K562 (cell line): ENCODE results near the gene CDYL. TPM values are rescaled to one million over a fixed set of nuclear protein-coding genes. Genes with fewer than 3 reads are reported as not detected.

Experiments
- ATAC-seq: fragments of 200-7000 bp; cut with Tn5 transposase; 3 replicates; pipeline ENCODE4 v1.9.1; 2020; ENCODE audit warnings: moderate library complexity
- Bru-seq: library from RNA; stranded (reverse); fragments of 400-500 nt; gene quantifications from one replicate; lab custom pipeline; 2021; lab: Mats Ljungman, UMichigan
- BruChase-seq, 2 experiments: library from RNA; stranded (reverse); fragments of 400-500 nt; gene quantifications; one replicate each; lab custom pipeline; 2021; lab: Mats Ljungman, UMichigan
- BruUV-seq: library from RNA; stranded (reverse); fragments of 400-500 nt; replicated peaks from 2 replicates; lab custom pipeline; 2021; lab: Mats Ljungman, UMichigan
- CTCF ChIA-PET: fragments of 300-600 bp; formaldehyde crosslinking; extraction: SDS; loops from one replicate; lab custom pipeline; 2021; ENCODE audit warnings: low intra/inter-chr PET ratio; lab: Yijun Ruan, JAX
- POLR2A ChIA-PET: fragments of 300-600, 350-650 bp; sonication (Branson Sonifier 250); formaldehyde crosslinking; extraction: SDS; loops from one replicate; lab custom pipeline; 2021; ENCODE audit warnings: antibody characterized with exemption, inconsistent platforms; lab: Yijun Ruan, JAX
- DNase-seq, 4 experiments: peaks; one replicate each; pipeline versions ENCODE4 v3.0.0 to v3.0.0-alpha.2; 2011 to 2018; ENCODE audit warnings: low spot score in 3 of 4, mixed read lengths in 3 of 4; ENCODE audit errors: extremely low read depth in 1 of 4
- FAIRE-seq: peaks from 2 replicates; lab custom pipeline; 2011; peaks lifted over from hg19 to GRCh38; lab: Jason Lieb, UNC
- H2AFZ ChIP-seq: 2 replicates; pipeline ENCODE4 v1.6.0; 2011; ENCODE audit warnings: low read depth, low read length, control low read depth, inconsistent platforms
- H3K27ac ChIP-seq: fragments of 200-600 bp; 3 replicates; pipeline ENCODE4 v1.8.0; 2011; ENCODE audit warnings: low read depth, mild to moderate bottlenecking, control low read depth, inconsistent platforms, low read length, moderate library complexity, mixed read lengths; ENCODE audit errors: extremely low read depth
- H3K27me3 ChIP-seq, 2 experiments: fragments of 300-600 bp in 1 of 2; 2 replicates in 1 of 2; 3 replicates in 1 of 2; pipeline versions ENCODE4 v1.6.0 to v1.8.0; 2011; ENCODE audit warnings: inconsistent platforms in 2 of 2, low read length in 2 of 2, mild to moderate bottlenecking in 1 of 2, mixed read lengths in 1 of 2, moderate library complexity in 1 of 2; ENCODE audit not compliant: control insufficient read depth in 2 of 2, insufficient read depth in 2 of 2
- H3K36me3 ChIP-seq: fragments of 300-600 bp; 3 replicates; pipeline ENCODE4 v1.8.0; 2011; ENCODE audit warnings: mild to moderate bottlenecking, low read length, inconsistent platforms; ENCODE audit not compliant: control insufficient read depth, insufficient read depth
- H3K4me1 ChIP-seq, 2 experiments: fragments of 200-600 bp in 1 of 2; replicated peaks in 1 of 2; 2 replicates in 1 of 2; 3 replicates in 1 of 2; pipeline versions ENCODE4 v1.5.1 to v1.8.0; 2011; ENCODE audit warnings: inconsistent platforms in 2 of 2, low read length in 2 of 2, mild to moderate bottlenecking in 1 of 2, mixed read lengths in 1 of 2, moderate library complexity in 1 of 2; ENCODE audit not compliant: control insufficient read depth in 2 of 2, insufficient read depth in 2 of 2
- H3K4me2 ChIP-seq: 2 replicates; pipeline ENCODE4 v1.6.1; 2011; ENCODE audit warnings: low read length, control low read depth, inconsistent platforms, mixed read lengths; ENCODE audit not compliant: insufficient read depth
- H3K4me3 ChIP-seq: fragments of 200-600 bp; sonication (generic), shearing (Covaris generic); 2 replicates; pipeline ENCODE4 v1.5.1; 2016; ENCODE audit warnings: control low read depth, inconsistent platforms
- H3K79me2 ChIP-seq: fragments of 200-600 bp; 3 replicates; pipeline ENCODE4 v1.8.0; 2011; ENCODE audit warnings: low read length, inconsistent platforms; ENCODE audit not compliant: control insufficient read depth, insufficient read depth
- H3K9ac ChIP-seq, 2 experiments: 2 replicates each; pipeline versions ENCODE4 v1.6.0 to v1.6.1; 2011; ENCODE audit warnings: low read depth in 2 of 2, low read length in 2 of 2, control low read depth in 1 of 2, inconsistent platforms in 1 of 2, mild to moderate bottlenecking in 1 of 2, mixed read lengths in 1 of 2; ENCODE audit not compliant: insufficient read depth in 1 of 2
- H3K9me1 ChIP-seq: one replicate; pipeline ENCODE4 v1.6.0; 2011; ENCODE audit warnings: inconsistent platforms, mild to moderate bottlenecking, low read length, moderate library complexity; ENCODE audit not compliant: control insufficient read depth, insufficient read depth
- H3K9me3 ChIP-seq: replicated peaks from 2 replicates; pipeline ENCODE4 v1.5.1; 2011; ENCODE audit warnings: low read depth, low read length, inconsistent platforms; ENCODE audit not compliant: control insufficient read depth, insufficient read depth
- H4K20me1 ChIP-seq: replicated peaks from 2 replicates; pipeline ENCODE4 v1.6.1; 2011; ENCODE audit warnings: low read length, inconsistent platforms, mixed read lengths; ENCODE audit not compliant: control insufficient read depth, insufficient read depth
- ATF7 ChIP-seq: fragments of 450-650 bp; IDR thresholded peaks from 2 replicates; pipeline ENCODE4 v1.7.1; 2014; ENCODE audit warnings: mild to moderate bottlenecking, moderate library complexity
- MYC ChIP-seq, 2 experiments: fragments of 250-450 bp in 1 of 2; sonication (Bioruptor Pico) in 1 of 2; IDR thresholded peaks; 2 replicates each; pipeline versions ENCODE4 v1.5.1 to v1.6.1; 2012 to 2021; ENCODE audit warnings: low read depth in 2 of 2, borderline replicate concordance in 1 of 2, improper control_type of control experiment in 1 of 2, low read length in 1 of 2, mild to moderate bottlenecking in 1 of 2, moderate library complexity in 1 of 2
- TBP ChIP-seq: optimal IDR thresholded peaks from 2 replicates; pipeline ENCODE3; 2011; ENCODE audit warnings: low read depth, low read length, improper control_type of control experiment
- TOE1 ChIP-seq, 2 experiments: fragments of 450-650 bp in 1 of 2; sonication (generic) in 1 of 2; formaldehyde crosslinking in 1 of 2; IDR thresholded peaks; 2 replicates each; pipeline versions ENCODE4 v1.7.1 to v1.8.0; 2016 to 2022; ENCODE audit warnings: borderline replicate concordance in 2 of 2, mild to moderate bottlenecking in 2 of 2, antibody characterized with exemption in 1 of 2, inconsistent platforms in 1 of 2, low read depth in 1 of 2, missing genetic modification reagents in 1 of 2, moderate library complexity in 1 of 2
- YY1 ChIP-seq, 3 experiments: IDR thresholded peaks; 2 replicates each; pipeline ENCODE4 v1.6.1; 2011; ENCODE audit warnings: low read length in 2 of 3, mild to moderate bottlenecking in 2 of 3, moderate library complexity in 2 of 3, borderline replicate concordance in 1 of 3, control low read depth in 1 of 3, low read depth in 1 of 3; ENCODE audit not compliant: insufficient read depth in 3 of 3, insufficient replicate concordance in 2 of 3, control insufficient read depth in 1 of 3, insufficient read length in 1 of 3; ENCODE audit errors: extremely low read depth in 1 of 3
- ZNF12 ChIP-seq: sonication (generic); formaldehyde crosslinking; IDR thresholded peaks from 2 replicates; pipeline ENCODE4 v1.4.0; 2020; ENCODE audit warnings: mild to moderate bottlenecking, missing genetic modification reagents
- ZNF175 ChIP-seq: fragments of 200-800 bp; sonication (Bioruptor generic); IDR thresholded peaks from 2 replicates; pipeline ENCODE4 v1.6.1; 2016; ENCODE audit warnings: low read depth, mild to moderate bottlenecking, missing genetic modification characterization, missing compliant biosample characterization
- ZNF609 ChIP-seq: sonication (generic); formaldehyde crosslinking; IDR thresholded peaks from 2 replicates; pipeline ENCODE4 v1.8.1; 2023; ENCODE audit warnings: missing genetic modification reagents, mild to moderate bottlenecking, borderline replicate concordance
- ZNF766 ChIP-seq: fragments of 200-800 bp; sonication (Bioruptor generic); conservative IDR thresholded peaks from 2 replicates; pipeline ENCODE4 v1.6.1; 2016; ENCODE audit warnings: missing genetic modification characterization, missing compliant biosample characterization
- WGBS: fragments of 100-300 bp; shearing (Covaris generic); methylation state at CpG from one replicate; pipeline ENCODE4 v1.1.6; 2016; ENCODE audit warnings: low coverage, mixed read lengths; ENCODE audit not compliant: insufficient coverage; ENCODE audit errors: missing lambda C conversion rate; 5-methylcytosine and 5-hydroxymethylcytosine counted together
- in situ Hi-C: fragments of 300-500 bp; cut with MboI; formaldehyde crosslinking; loops from 4 replicates; pipeline ENCODE4 v1.15.0; 2018; ENCODE audit warnings: inconsistent platforms, mixed read lengths
- intact Hi-C: fragments of 100-400 bp; cut with micrococcal nuclease; formaldehyde crosslinking; loops from 2 replicates; pipeline ENCODE4 v1.14.2; 2022
- long read RNA-seq, 3 experiments: library from polyadenylated mRNA in 2 of 3; library from RNA in 1 of 3; unstranded in 2 of 3; stranded (forward) in 1 of 3; transcript quantifications; one replicate each; pipeline ENCODE4 v2.0.0, GENCODE V29; 2019 to 2022
- polyA minus RNA-seq, 3 experiments: library from RNA; depleted of rRNA, polyadenylated mRNA; stranded (reverse); fragments of >200 nt; gene quantifications; 2 replicates each; pipeline ENCODE4 v1.2.3, GENCODE V29; 2011
- polyA plus RNA-seq, 8 experiments: library from polyadenylated mRNA; depleted of rRNA in 4 of 8; stranded (reverse) in 5 of 8; unstranded in 3 of 8; fragments of >200 nt; fragmentation: Nextera tagmentation in 2 of 8; fragmentation: Illumina TruSeq in 1 of 8; extraction: Ambion mirVana in 2 of 8; extraction: Trizol in 1 of 8; gene quantifications; 2 replicates each; pipeline versions ENCODE4 v1.2.1 to v1.2.3, GENCODE V29; 2011 to 2014; ENCODE audit warnings: inconsistent platforms in 1 of 8, missing spikeins in 1 of 8
- total RNA-seq, 7 experiments: library from RNA; depleted of rRNA in 6 of 7; stranded (reverse); fragments of >200 nt in 6 of 7; fragmentation: Illumina TruSeq in 2 of 7; extraction: Trizol in 2 of 7; gene quantifications; 2 replicates each; pipeline versions ENCODE4 v1.2.1 to v1.2.3, GENCODE V29; 2011 to 2021; ENCODE audit warnings: low replicate concordance in 1 of 7

Gene CDYL
- total RNA-seq (2011; cell fraction: chromatin; rRNA removed; ENCODE audit: low replicate concordance) = 97.4 and 107 TPM in 2 replicates
- total RNA-seq (2011; cell fraction: nucleolus; rRNA removed) = 24.0 and 27.2 TPM in 2 replicates
- 47.5 and 53.3 TPM in 2 replicates for total RNA-seq (2011; cell fraction: nucleoplasm; rRNA removed)
- total RNA-seq (2014; rRNA removed) (28.2 and 29.1 TPM in 2 replicates), total RNA-seq (2014; rRNA removed; fragmentation: Illumina TruSeq; extraction: Trizol) (40.8 and 49.6 TPM in 2 replicates), total RNA-seq (2015; rRNA removed; fragmentation: Illumina TruSeq; extraction: Trizol) (40.1 and 43.3 TPM in 2 replicates), total RNA-seq (2021) (42.3 and 44.8 TPM in 2 replicates), polyA plus RNA-seq (2011; rRNA removed) (45.2 and 45.8 TPM in 2 replicates), polyA plus RNA-seq (2014; fragmentation: Illumina TruSeq; extraction: Trizol) (39.0 and 42.1 TPM in 2 replicates), polyA plus RNA-seq (2014; fragmentation: Nextera tagmentation; extraction: Ambion mirVana) (1 to 10 TPM; 8.1 to 8.9 TPM), polyA plus RNA-seq (2014; rRNA removed) (21.9 and 23.0 TPM in 2 replicates), polyA minus RNA-seq (2011; rRNA and poly(A)+ RNA removed) (137 and 190 TPM in 2 replicates), Bru-seq, nascent RNA (percentile 82 among the genes with signal in this experiment), BruChase-seq, experiment 1, labeled RNA remaining after a 2-hour chase (percentile 84 among the genes with signal in this experiment), BruChase-seq, experiment 2, labeled RNA remaining after a 6-hour chase (percentile 81 among the genes with signal in this experiment)
- 17.9 and 27.1 TPM in 2 replicates for polyA plus RNA-seq (2011; cell fraction: cytosol; rRNA removed)
- 32.7 and 41.9 TPM in 2 replicates for polyA plus RNA-seq (2011; cell fraction: nucleus; rRNA removed)
- 19.0 and 20.5 TPM in 2 replicates for polyA plus RNA-seq (2012)
- polyA minus RNA-seq (2011; cell fraction: cytosol; rRNA and poly(A)+ RNA removed) = 45.0 and 56.9 TPM in 2 replicates
- 19.1 and 40.3 TPM in 2 replicates for polyA minus RNA-seq (2011; cell fraction: nucleus; rRNA and poly(A)+ RNA removed)
- long read RNA-seq, experiment 1, transcript CDYL-203 (7 exons, 2,184 nt) = major isoform, 115 of 278 reads
- long read RNA-seq, experiment 1, partial matches to known transcripts = 138 of 278 reads
- long read RNA-seq, experiment 1, other reads (novel, unspliced or antisense) = 22 of 278 reads
- long read RNA-seq, experiment 2, transcript CDYL-203 (7 exons, 2,184 nt) = major isoform, 8 of 30 reads
- long read RNA-seq, experiment 2, partial matches to known transcripts = 21 of 30 reads
- long read RNA-seq, experiment 2, other reads (novel, unspliced or antisense) = 1 of 30 reads
- long read RNA-seq, experiment 3, partial matches to known transcripts = 7 of 10 reads
- long read RNA-seq, experiment 3, other reads (novel, unspliced or antisense) = 1 of 10 reads

- Histone ChIP-seq H3K36me3 (no peaks in the 10 kb centered on the region; the same call in 2 of the 3 replicates), H3K9ac (peak within 1 kb of the TSS; percentile 75 to 96), H2AFZ (peak within 1 kb of the TSS; percentile 73), H3K4me2 (peak within 1 kb of the TSS; percentile 97), H3K9me1 (no peaks in the 10 kb centered on the region), H3K4me3 (peak within 1 kb of the TSS; percentile 57), H3K27ac (peak within 1 kb of the TSS; percentile 80), H3K27me3 (no peaks in the 10 kb centered on the region; a peak in 1 of 5 replicates), H3K79me2 (peaks cover 42% of the 10 kb centered on the region), H3K4me1 (peaks cover 10 to 26% of the 10 kb centered on the region in 2 experiments), H3K9me3 (peaks cover 18% of the 10 kb centered on the region), H4K20me1 (peaks cover 3% of the 10 kb centered on the region)
- intact Hi-C loops (loop anchor here (2.0 kb wide), 1 partner anchor 127 kb away; no protein-coding TSS in a partner anchor), in situ Hi-C loops (no loop called here)
- DNase-seq = peak; percentile 93 to 97 (median 96)
- ChIA-PET CTCF (no interaction called here), POLR2A (interaction anchor here (1.0 to 3.1 kb wide), 5 partner anchors 10 to 128 kb away, joined by 3 to 12 read pairs (median 4); no protein-coding TSS in a partner anchor)
- WGBS = 0% methylated on average over 19 of the region's 55 CpGs
- FAIRE-seq = no peak
- peak; percentile 92 for ATAC-seq
- BruUV-seq = no TSS peak
- peak in 1 of 3 experiments; percentile 59 for TF ChIP-seq YY1 (IDR thresholded peaks at IDR 0.05; ENCODE audit: borderline replicate concordance in 1 of 3, control insufficient read depth in 1 of 3, extremely low read depth in 1 of 3, insufficient read depth in 3 of 3, insufficient read length in 1 of 3, insufficient replicate concordance in 2 of 3, low read depth in 1 of 3, low read length in 2 of 3)
- TF ChIP-seq ZNF609 (CRISPR knock-in tag) = no peak
- 0 out of 2 replicates have a peak, but pooled peaks have one; percentile 24 for TF ChIP-seq ZNF175
- no peak for TF ChIP-seq TOE1 (IDR thresholded peaks at IDR 0.05; ENCODE audit: borderline replicate concordance)
- TF ChIP-seq TOE1 (CRISPR knock-in tag; IDR thresholded peaks at IDR 0.05; ENCODE audit: borderline replicate concordance, low read depth) = no peak
- peak; percentile 69 for TF ChIP-seq MYC (IDR thresholded peaks at IDR 0.05; ENCODE audit: low read depth, low read length)
- TF ChIP-seq MYC (CRISPR knock-in tag; IDR thresholded peaks at IDR 0.05; ENCODE audit: borderline replicate concordance, low read depth) = no peak
- no peak for TF ChIP-seq ZNF12 (CRISPR knock-in tag)
- peak; percentile 61 for TF ChIP-seq TBP
- no peak for TF ChIP-seq ATF7
- 0 out of 2 replicates have a peak, but pooled peaks have one; percentile 8 for TF ChIP-seq ZNF766 (CRISPR knock-in tag)
Measured at GRCh38 chr6:4776131-4776492, at the start of gene CDYL. CDYL (plus strand) TSS chr6:4776404; CDS start chr6:4776784, 380 bp downstream.
